Measurements from ENCODE around the gene KCND2.

DNA sequence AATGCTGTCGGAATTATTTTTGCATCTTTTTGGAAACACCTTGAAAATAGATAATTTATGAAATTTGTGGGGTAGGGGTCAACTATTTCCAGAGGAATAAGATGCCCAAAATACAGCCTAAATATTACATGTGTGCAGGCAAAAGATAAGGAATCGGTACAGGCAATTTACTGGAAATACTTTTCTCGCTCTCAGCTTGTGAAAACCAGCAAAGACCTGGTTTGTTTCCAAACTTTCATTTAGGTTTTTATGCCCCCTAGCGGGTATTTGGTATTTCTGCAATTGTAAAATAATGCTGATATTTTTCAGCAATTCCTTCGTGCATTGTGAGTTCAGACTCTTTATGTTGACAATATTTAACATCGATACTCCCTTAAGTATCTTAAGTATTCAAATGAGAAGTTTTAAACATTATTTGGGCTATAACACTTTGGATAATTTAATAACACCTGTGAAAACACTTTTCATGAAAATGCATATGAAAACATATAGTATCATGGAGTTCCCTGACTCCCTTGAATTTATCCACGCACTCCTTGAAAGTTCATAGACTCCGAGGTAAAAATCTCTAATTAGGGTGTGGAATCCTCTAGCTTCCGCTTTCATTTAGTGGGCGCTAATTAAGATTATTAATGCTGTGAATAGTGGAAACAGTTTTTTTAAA, 452.5 kb downstream of the KCND2 start:
- TF ChIP-seq CTCF (IDR thresholded peaks at IDR 0.05; ENCODE audit: low read length) (peak; percentile 88), EZH2 (IDR thresholded peaks at IDR 0.05; ENCODE audit: borderline replicate concordance, low read length) (no peak)
